Measurements from ENCODE around the gene MEF2C. TPM values are rescaled to one million over a fixed set of nuclear protein-coding genes. Genes with fewer than 3 reads are reported as not detected.

Gene MEF2C
- total RNA-seq, 1 donor from 2014 or later = 1.9 TPM

DNA sequence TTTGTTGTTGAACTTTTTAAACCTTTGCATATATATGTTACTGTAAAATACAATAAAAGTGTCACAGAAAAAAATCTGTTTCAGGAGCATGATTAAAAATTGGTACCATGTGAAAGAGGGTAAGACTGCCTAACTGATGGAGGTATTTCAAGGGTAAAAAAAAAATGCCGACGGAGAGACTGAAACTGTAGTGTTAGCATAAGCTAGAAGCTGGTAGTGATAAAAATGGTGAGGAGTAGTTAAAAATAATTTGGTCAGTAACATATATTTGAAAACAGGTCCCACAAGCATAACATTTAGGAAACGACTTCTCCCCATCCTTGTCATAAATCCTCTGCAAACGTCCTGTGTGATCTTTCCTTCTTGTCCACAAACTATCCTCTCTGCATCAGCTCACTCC, 64.7 kb downstream of the MEF2C start:
- no peak overlapping the region for H3K4me3 Mint-ChIP-seq (ENCODE audit: low read depth)
- DNase-seq (ENCODE audit: low spot score, unreplicated experiment) = no peak
- no peaks in the 10 kb centered on the region for H3K9me3 Mint-ChIP-seq (ENCODE audit: low read depth)
- H3K4me1 Mint-ChIP-seq (ENCODE audit: low read depth) = peaks cover 2% of the 10 kb centered on the region
- no peaks in the 10 kb centered on the region for H3K27me3 Mint-ChIP-seq
- no peak overlapping the region for H3K27ac Mint-ChIP-seq
- H3K36me3 Mint-ChIP-seq (ENCODE audit: insufficient read depth) = no peaks in the 10 kb centered on the region
- TF ChIP-seq, protein P1, sequence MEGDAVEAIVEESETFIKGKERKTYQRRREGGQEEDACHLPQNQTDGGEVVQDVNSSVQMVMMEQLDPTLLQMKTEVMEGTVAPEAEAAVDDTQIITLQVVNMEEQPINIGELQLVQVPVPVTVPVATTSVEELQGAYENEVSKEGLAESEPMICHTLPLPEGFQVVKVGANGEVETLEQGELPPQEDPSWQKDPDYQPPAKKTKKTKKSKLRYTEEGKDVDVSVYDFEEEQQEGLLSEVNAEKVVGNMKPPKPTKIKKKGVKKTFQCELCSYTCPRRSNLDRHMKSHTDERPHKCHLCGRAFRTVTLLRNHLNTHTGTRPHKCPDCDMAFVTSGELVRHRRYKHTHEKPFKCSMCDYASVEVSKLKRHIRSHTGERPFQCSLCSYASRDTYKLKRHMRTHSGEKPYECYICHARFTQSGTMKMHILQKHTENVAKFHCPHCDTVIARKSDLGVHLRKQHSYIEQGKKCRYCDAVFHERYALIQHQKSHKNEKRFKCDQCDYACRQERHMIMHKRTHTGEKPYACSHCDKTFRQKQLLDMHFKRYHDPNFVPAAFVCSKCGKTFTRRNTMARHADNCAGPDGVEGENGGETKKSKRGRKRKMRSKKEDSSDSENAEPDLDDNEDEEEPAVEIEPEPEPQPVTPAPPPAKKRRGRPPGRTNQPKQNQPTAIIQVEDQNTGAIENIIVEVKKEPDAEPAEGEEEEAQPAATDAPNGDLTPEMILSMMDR (IDR thresholded peaks at IDR 0.05; ENCODE audit: unreplicated experiment) = no peak

GRCh38 chr5:88816195-88816594, 66.8 kb downstream of the MEF2C start:
- TF ChIP-seq, protein P1 (IDR thresholded peaks at IDR 0.05; ENCODE audit: unreplicated experiment) = no peak
- Mint-ChIP-seq H3K36me3 (ENCODE audit: insufficient read depth) (no peaks in the 10 kb centered on the region), H3K4me1 (ENCODE audit: low read depth) (peaks cover 5% of the 10 kb centered on the region), H3K9me3 (ENCODE audit: low read depth) (no peaks in the 10 kb centered on the region), H3K27ac (no peak overlapping the region), H3K27me3 (no peaks in the 10 kb centered on the region), H3K4me3 (ENCODE audit: low read depth) (no peak overlapping the region)
- no peak for DNase-seq (ENCODE audit: low spot score, unreplicated experiment)

- TF ChIP-seq, protein P1 (IDR thresholded peaks at IDR 0.05; ENCODE audit: unreplicated experiment) = no peak
- no peaks in the 10 kb centered on the region for H3K36me3 Mint-ChIP-seq (ENCODE audit: insufficient read depth)
- H3K27me3 Mint-ChIP-seq = no peaks in the 10 kb centered on the region
- H3K27ac Mint-ChIP-seq = no peak overlapping the region
- no peaks in the 10 kb centered on the region for H3K9me3 Mint-ChIP-seq (ENCODE audit: low read depth)
- H3K4me1 Mint-ChIP-seq (ENCODE audit: low read depth) = peaks cover 5% of the 10 kb centered on the region
- no peak overlapping the region for H3K4me3 Mint-ChIP-seq (ENCODE audit: low read depth)
- no peak for DNase-seq (ENCODE audit: low spot score, unreplicated experiment)
Measured at GRCh38 chr5:88815050-88815789, 67.8 kb downstream of the MEF2C start.

DNA sequence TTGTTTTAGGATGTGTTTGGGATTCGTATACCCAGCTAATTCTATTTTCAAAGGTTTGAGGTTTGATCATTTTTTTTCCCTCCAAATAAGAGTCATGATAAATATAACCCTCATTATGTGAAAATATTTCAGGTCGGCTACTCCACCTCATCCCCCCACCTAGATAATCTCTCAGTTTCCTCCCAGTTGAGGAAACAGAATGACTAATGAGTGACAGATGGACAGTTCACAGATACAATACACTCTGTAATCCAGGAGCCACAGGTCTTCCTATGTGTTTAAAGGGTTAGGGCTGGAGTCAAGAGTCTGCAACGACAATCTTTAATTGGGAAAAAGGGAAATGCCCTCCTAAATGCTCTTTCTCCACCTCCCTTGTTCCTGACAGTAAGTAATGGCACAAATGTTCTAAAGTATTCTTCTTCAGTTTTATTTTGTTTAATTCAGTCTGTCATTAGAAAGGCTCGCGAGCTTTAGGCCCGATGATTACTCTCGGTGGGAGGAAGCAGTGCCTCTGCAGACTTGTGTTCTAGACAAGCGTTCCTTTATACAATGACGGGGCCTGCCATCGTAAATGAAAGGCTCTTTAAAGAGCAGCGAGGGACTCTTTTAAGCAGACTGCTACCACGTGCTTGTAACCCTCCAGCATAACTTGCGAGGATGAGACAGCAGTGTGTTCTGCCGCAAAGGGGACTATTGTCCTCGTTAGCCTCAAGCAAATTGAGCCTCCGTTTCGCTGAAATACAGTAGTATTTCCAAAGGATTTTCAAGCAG, 69.0 kb downstream of the MEF2C start:
- Mint-ChIP-seq H3K36me3 (ENCODE audit: insufficient read depth) (no peaks in the 10 kb centered on the region), H3K4me3 (ENCODE audit: low read depth) (no peak overlapping the region), H3K27ac (no peak overlapping the region)

GRCh38 chr5:88813244-88813643, 69.7 kb downstream of the MEF2C start:
- Mint-ChIP-seq H3K4me3 (ENCODE audit: low read depth) (no peak overlapping the region), H3K27me3 (no peaks in the 10 kb centered on the region), H3K9me3 (ENCODE audit: low read depth) (no peaks in the 10 kb centered on the region), H3K36me3 (ENCODE audit: insufficient read depth) (no peaks in the 10 kb centered on the region), H3K27ac (no peak overlapping the region), H3K4me1 (ENCODE audit: low read depth) (peaks cover 5% of the 10 kb centered on the region)
- TF ChIP-seq, protein P1 (IDR thresholded peaks at IDR 0.05; ENCODE audit: unreplicated experiment) = no peak
- no peak for DNase-seq (ENCODE audit: low spot score, unreplicated experiment)

More for the DNA sequence above, 69.0 kb downstream of the MEF2C start:
- TF ChIP-seq, protein P1 (IDR thresholded peaks at IDR 0.05; ENCODE audit: unreplicated experiment) = no peak
- Mint-ChIP-seq H3K27me3 (no peaks in the 10 kb centered on the region), H3K4me1 (ENCODE audit: low read depth) (peaks cover 5% of the 10 kb centered on the region), H3K9me3 (ENCODE audit: low read depth) (no peaks in the 10 kb centered on the region)
- DNase-seq (ENCODE audit: low spot score, unreplicated experiment) = no peak
